IPS DF 4.7 (cell line): Measurements from ENCODE around the gene NTSR1.

Source experiments
- DNase-seq: peaks from one replicate; pipeline ENCODE4 v3.0.0-alpha.2; 2013; ENCODE audit warnings: low spot score; ENCODE audit errors: extremely low read depth

Gene NTSR1

DNA sequence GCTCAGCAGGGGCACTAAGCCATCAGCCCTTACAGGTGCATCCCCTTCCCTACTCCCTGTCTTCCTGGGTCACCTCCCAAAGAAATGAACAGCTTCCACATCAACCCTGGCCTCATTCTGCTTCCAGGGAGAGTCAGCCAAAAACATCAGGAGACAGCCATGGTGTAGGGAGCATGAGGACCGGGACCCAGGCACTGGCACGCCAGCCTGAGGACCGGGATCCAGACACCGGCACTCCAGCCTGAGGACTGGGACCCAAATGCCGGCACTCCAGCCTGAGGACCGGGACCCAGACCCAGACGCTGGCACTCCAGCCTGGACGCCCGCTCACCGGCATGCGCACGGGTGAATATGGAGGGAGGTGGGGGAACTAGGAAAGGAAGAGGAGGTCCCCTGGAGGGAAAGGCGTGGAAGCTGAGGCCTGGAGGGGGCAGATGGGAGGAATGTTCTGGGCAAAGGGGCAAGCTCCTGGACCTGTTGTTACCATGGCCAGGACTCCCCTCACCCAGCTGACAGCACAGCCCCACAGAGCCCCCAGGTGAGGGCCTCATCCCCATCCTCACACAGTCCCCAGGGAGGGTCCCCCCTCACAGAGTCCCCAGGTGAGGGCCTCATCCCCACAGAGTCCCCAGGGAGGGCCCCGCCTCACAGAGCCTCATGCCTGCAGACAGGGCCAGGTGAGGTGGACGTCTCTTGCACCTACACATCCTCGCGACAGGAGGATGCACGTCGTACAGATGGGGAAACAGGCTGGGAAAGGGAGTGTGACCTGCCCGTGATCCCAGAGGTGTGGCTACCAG, 61.7 kb downstream of the NTSR1 start:
- DNase-seq: no peak

DNA sequence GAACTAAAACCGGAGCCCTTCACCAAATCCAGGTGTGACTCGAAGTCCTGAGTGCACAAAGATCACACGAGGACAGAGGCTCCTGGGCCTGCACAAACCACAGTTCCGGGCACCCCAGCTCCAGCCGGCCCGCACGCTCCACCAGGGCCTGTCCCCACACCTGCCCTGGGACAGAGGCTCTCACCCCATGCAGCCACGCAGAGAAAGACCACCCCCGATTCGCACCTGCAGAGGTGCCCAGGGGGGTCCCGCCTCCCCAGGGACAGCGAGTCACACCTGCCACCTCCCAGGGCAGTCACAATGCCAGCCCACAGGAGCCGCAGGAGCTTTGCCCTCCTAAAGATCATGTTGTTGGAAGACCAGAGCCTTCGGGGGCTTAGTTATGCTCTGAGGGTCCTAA, 62.3 kb downstream of the NTSR1 start:
- no peak for DNase-seq

DNA sequence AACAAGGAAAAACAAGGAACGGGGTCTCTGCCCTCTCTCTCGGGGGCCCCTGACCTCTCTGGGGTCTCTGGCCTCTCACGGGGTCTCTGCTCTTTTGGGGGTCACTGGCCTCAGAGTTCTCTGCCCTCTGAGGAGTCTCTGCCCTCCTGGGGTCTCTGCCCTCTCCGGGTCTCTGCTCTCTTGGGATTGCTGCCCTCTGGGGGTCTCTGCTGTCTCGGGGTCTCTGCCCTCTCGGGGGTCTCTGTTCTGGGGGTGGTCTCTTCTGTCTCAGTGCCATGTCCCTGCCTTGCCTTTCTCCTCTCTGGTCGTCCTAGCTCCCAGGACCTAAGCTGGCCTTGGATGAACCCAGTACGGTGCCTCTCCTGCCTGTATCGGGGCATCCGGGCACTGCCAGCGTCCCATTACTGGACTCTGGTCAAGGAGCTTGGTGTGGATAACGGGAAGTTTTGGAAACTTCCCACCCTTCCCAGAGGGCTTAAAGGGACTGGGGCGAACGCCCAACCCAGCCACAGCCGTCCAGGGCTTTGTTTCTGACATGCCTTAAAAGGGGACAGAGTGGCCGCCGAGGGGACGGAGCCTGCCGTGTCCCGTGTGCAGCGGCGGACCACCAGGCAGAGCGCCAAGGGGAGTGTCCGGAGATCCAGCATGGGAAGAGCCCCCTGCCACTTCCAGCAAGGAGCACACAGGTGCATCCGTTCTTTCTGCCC, 62.9 kb downstream of the NTSR1 start:
- DNase-seq: no peak

DNA sequence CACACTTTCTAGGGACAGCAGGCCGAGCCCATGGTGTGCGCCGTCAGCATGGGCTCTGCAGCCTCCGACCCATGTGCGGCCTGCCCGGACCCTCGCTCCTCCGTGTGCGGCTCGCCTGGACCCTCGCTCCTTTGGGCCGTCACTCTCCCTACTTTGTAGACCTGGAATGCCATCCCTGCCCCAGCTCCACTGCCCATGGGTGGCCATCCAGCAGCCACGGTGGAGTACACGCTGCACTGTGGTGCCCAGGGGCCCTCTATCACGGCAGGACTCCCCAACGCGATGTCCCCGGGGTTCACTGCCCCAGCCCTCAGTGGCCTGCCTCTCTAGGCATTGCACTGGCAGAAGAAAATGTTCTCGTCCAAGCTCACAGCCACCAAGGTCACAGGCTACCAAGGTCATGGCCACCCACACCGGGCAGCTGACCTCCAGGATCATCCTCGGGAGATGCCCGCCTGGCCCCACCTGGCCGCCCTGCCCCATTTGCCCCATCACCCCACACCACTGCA, 63.5 kb downstream of the NTSR1 start:
- no peak for DNase-seq

DNA sequence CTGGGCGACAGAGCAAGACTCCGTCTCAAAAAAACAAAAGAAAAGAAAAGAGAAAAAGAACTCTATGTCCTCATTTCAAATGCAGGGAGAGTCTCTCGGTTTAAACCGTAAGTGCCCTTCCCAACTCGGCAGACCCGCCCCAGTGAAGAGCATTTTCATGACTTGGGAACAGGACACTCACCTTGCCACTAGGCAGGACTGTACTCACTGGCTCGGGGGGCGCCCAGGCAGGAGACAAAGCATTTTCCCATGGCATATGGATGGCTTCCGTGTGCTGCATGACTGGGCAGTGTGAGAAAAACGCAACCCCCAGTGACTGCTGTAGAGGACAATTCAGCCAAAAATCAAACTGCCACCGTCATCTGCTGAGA, 64.0 kb downstream of the NTSR1 start:
- DNase-seq: no peak

DNA sequence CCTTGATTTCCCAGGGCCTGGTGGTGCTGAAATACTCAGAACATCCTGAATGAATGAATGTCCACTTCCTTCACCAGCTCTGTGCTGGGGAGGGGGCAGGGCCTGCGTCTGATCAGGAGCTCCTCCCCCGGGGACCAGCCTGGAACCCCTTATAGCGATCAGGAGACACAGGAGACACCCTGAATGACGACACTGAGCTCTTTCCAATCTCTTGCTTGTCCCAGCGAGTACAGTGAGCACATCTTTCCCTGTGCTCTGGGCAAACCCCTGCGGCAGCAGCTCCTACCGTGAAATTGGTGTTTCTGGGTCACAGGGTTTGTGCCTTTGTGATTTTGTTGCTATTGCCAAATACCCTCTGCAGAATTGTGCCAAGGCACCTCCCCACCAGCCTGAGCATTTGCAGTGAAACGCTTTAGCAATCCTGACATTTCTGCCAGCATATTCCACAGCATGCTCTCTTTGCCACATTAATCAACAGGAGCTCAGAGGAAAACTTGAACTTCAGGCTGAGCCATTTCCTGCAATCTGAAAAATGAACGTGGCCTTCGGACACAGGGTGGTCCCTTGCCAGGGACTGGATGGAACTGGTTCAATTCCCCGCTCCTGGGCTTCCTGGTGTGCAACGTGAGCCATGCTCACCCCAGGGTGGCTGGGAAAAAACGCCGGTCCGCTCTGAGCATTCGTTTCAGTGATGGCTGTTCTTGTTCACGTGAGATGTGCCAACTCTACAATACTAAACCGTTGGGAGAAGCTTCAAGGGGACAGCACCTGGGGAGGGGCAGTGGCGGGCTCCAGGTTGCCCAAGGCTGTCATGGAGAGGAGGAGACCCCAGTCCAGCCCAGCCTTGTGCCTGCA, 64.6 kb downstream of the NTSR1 start:
- DNase-seq: no peak

DNA sequence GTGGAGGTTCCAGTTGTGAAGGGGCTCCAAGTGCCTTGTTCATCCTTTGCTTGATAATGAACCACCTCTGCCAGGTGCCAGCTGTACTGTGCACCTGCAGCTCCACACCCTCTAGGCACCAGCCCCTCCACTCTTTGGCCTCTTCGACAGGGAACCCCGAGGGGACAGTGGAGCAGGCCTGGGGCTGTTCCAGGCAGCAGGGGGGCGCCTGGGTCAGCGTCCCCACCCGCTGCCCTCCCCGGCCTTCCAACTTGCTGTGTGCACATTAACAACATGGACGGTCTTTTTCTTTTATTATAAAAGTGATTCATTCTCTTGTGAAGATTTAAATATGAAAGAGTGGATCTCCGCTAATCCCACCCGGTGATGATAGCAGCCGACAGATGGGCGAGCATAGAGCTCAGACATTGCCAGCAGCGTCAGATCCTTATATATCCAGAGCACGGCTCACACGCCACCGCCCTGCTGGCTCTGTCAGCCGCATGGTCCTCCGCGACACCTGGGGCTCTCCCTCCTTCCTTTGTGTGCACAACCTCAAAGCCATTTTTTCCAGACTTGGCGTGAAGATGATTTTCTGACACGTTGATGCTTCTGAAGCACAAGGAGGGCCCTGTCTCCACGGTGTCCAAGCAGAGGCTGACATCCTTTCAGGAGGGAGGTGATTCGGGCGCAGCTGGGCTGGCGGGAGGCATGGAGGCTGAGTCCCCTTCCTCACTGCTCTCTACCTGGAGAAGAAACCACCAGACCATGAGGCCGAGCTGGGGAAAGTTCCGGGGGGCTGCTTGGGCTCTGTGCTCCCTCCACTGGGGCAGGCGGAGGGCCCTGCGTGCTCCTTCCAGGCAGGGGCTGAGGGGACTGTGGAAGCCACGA, 65.4 kb downstream of the NTSR1 start:
- DNase-seq: no peak

DNA sequence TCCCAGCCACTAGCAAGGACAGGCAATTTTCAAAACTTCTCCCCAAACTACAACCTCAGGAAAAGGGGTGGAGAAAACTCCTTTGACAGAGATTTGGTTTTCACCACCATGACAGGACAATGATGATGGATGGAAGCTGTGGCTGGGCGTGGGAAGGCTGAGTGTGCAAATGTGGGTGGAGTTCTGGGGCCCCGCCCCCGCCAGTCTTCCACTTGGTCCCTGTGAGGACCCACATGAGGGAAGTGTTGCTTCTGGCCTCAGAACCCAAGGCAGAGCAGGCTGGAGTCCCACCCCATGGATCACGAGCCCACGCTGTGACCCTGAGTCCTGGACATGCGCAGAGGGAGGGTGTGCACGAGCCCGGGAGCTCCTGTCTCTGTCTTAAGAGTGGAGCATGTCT, 66.1 kb downstream of the NTSR1 start:
- no peak for DNase-seq

DNA sequence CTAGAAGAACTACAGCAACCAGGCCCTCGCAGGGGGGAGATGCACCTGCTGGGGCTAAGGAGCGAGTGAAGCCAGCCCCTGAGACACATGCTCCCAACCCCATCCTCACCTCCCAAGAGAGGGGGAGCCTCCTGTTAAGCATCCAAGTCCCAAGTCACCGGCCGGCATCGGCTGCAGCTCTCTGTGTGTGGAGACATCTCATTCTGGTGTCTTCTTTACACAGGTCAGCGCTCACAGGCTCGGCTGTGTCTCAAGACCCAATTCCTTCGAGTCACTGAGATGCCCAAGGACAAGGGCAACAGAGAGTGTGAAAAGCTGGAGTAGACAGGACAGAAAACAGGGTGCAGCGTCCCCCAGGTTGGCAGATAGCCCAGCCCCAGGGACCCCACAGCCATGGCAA, 66.6 kb downstream of the NTSR1 start:
- no peak for DNase-seq

DNA sequence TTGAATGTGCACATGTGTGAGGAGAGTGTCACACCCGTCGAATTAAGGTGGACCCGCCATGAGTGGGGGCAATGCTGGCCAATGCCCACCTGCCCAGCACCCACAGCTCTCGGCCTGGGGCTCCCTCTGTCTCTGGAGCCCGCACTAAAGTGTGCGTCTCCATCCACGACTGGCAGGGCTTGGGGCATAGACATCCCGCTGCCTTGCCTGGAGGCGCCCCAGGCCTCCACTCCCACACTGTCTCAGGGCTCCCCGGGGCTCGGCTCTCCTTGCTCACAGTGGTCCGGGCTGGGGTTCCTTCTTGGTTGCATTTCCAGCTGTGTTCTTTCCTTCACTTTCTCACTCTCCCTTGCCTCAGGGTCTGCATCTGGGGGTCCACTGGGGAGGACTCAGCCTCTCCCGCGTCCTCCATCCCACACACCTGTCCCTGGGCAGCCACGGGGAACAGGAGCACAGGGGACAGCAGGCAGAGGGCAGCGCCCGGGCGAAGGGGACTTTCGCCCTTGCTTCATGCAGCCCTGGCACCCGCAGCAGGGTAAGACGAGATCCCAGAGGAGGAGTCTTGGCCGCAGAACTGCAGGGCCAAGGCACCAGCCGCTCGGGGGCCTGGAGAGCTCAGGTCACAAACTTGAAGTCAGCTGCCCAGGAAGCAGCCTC, 67.5 kb downstream of the NTSR1 start:
- no peak for DNase-seq

DNA sequence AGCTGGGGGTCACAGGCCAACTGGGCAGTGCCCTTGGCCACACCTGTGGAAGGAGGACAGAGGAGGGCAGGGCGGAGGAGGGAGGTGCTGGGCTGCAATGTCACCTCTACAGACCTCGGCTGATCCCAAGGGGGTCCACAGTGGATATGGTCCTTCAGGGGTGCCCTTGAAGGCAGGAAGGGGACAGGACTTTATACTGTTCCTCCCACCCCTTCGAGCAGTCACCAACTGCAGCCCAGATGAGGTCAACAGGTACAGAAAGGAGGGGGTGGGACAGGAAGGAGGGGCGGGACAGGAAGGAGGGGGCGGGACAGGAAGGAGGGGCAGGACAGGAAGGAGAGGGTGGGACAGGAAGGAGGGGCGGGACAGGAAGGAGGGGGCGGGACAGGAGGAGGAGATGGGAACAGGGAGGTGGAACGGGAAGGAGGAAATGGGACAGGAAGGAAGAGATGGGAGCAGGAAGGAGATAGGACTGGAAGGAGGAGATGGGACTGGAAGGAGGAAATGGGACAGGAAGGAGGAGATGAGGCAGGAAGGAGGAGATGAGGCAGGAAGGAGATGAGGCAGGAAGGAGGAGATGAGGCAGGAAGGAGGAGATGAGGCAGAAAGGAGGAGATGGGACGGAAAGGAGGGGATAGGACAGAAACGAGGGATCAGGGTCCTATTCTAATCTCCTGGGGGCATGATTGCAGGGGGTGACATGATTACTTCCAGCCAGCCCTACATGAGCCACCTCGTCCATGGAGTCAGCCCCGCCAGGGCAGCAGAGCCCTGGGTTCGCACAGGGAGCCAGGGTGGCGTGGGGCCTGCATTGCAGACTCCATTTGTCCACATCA, 68.3 kb downstream of the NTSR1 start:
- no peak for DNase-seq

DNA sequence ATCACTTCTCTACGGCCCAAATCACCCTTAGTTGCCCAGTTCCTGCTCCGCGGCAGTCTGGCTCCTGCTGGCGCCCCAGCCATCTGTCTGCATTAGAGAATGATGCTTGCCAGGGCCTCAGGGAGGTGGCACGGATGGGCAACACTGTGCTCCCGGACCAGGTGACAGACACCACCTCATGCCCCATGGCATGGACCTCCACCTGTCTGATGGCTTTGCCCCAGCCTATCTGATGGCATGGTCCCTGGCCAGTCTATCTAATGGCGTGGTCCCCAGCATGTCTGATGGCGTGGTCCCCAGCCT, 68.8 kb downstream of the NTSR1 start:
- DNase-seq: no peak

DNA sequence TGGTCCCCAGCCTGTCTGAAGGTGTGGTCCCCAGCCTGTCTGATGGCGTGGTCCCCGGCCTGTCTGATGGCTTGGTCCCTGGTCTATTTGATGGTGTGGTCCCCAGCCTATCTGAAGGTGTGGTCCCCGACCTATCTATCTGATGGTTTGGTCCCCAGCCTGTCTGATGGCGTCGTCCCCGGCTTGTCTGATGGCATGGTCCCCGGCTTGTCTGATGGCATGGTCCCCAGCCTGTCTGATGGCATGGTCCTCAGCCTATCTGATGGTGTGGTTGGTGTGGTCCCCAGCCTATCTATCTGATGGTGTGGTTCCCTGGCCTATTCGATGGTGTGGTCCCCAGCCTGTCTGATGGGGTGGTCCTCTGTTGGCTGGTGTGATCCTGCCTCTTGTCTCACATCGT, 69.4 kb downstream of the NTSR1 start:
- DNase-seq: no peak

DNA sequence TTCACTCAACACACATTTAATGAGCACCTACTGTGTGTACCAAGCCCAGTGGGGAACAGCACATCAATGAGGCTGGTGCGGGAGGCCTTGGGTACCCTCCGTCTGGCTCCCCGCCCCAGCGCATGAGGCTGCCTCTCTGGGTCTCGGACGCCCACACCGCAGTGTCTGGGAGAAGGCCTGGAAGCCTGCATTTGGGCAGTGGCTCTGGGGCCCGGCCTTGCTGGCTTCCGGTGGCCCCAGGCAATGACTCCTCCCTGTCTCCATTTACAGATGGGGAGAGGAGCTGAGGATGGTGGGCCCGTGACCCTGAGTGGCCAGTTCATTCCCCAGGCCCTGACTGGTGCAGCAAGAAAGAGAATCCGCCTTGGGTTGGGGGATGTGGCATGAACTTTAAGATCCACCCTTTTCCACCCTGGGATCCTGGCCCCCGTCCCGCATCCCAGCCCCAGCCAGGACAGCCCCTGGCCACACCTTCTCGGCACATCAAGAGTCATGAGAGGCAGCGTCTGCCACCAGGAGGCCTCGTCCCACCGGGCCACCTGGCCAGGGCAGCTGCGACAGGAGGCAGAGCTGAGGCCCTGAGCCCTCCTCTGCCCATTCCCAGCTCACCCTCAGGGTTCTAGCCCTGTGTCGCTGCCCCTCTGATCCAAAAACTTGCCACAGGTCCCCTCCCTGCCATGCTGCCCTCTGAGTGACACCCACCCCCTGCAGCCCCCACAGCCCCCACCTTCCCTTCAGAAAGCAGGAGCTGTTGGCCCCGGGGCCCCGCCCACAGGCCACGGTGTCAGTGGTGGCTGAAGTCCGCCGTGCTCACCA, 70.2 kb downstream of the NTSR1 start:
- no peak for DNase-seq

DNA sequence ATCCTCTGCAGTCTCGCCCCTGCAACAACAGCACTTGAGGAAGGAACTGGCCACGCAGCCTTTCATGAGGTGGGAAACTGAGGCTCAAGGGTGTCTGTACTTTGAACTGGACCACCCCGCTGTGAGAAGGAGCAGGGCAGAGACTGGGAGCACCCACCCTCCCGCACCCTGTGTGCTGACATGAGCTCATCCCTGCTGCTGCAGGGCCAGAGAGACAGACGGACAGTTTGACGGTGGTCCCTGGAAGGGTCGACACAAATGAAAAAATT, 70.7 kb downstream of the NTSR1 start:
- DNase-seq: no peak

DNA sequence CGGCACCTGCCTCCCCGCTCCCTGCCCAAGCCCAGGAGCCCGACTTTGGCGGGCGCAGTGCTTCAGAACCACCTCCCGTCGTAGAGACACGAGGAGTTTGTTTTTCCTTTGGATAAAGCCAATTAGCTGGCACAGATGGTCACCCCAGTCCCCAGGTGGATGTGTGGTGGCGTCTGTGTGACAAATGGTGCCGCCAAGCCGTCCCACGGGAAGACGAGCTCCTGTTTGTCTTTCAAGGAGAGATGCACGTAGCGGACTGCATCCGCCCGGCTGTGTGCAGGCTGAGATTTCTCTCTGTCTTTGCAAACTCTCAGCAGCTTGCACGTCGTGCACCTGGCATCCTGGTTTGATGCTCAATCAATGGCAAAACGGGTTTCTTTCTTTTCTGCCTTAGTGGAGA, 71.6 kb downstream of the NTSR1 start:
- no peak for DNase-seq

DNA sequence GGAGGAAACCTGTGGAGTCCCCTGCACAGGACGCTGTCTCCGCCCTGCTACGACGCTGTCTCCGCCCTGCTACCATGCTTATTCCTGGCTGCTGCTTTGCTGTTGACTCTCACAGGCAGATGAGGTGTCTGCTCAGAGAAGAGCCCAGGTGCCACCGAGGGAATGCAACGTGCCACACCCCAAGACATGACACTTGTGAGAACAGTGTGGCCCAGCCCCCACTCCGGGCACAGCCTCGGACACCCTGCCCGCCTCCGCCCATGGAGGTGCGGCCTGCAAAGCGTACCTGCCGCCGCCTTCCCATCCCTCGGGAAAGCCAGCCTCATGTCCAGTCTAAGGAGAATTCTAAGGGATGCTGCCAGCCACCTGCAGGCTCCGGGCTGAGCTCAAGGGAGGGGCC, 72.1 kb downstream of the NTSR1 start:
- DNase-seq: no peak

DNA sequence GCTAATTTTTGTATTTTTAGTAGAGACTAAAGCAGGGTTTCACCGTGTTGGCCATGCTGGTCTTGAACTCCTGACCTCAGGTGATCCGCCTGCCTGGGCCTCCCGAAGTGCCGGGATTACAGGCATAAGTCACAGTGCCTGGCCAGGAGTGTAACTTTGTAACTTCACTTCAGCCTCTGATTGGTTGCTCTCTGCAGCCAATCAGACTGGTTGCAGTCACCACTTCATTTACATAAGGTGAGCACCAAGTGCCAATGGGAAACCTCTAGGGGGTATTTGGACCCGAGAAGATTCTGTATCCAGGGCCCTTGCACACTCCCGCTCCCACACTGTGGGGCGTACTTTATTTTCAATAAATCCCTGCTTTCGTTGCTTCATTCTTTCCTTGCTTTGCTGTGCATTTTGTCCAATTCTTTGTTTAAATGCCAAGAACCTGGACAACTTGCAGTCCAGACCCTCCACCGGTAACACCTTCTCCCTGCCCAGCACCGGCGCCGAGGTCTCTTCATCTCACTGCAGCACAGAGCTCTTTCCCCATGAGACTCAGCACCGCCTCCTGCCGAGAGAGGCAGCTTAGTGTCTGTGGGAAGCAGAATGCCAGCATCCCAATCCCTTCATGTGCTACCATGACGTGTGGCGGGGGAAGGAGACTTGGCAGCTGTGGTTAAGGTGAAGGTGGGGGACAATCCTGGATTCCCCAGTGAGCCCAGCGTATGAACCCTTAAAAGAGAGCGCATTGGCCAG, 73.7 kb downstream of the NTSR1 start:
- no peak for DNase-seq

DNA sequence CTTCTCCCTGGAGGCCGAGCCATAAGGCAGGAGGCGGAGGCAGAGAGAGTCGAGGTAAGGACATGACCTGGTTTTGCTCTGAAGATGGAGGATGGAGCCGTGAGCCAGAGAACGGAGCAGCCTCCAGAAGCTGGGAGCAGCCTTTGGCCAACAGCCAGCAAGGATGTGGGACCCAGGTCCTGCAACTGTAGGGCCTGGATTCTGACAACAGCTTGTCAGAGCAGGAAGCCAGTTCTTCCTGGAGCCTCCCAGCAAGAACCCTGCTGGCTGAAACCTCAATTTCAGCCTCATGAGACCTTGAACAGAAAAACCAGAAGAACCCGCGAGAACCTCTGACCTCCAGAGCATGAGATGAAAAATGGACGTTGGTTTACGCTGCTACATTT, 74.2 kb downstream of the NTSR1 start:
- no peak for DNase-seq
